A549 (cell line): ENCODE data around the gene MED13L.

Source experiments
- CHD2 ChIP-seq: fragments of 150-350 bp; IDR thresholded peaks from 2 replicates; pipeline ENCODE4 v1.6.1; 2014; ENCODE audit warnings: low read length; ENCODE audit not compliant: partially characterized antibody
- CTCF ChIP-seq: fragments of >200 bp; sonication (Bioruptor Twin); formaldehyde crosslinking; IDR thresholded peaks from 3 replicates; pipeline ENCODE4 v1.5.1; 2016
- EHMT2 ChIP-seq: fragments of 200-600 bp; sonication (generic); IDR thresholded peaks from 2 replicates; pipeline ENCODE4 v1.6.1; 2016; ENCODE audit warnings: antibody characterized with exemption, low read depth, mild to moderate bottlenecking, moderate library complexity
- JUN ChIP-seq, 2 experiments: fragments of >200 bp; sonication (Bioruptor Twin); formaldehyde crosslinking; IDR thresholded peaks; 2 replicates in 1 of 2; 3 replicates in 1 of 2; pipeline ENCODE4 v1.6.1; 2016 to 2017
- MAFK ChIP-seq: fragments of 450-650 bp; IDR thresholded peaks from 2 replicates; pipeline ENCODE4 v1.6.1; 2014; ENCODE audit not compliant: partially characterized antibody
- MAZ ChIP-seq: fragments of 150-350 bp; IDR thresholded peaks from 2 replicates; pipeline ENCODE4 v1.6.1; 2014; ENCODE audit warnings: antibody characterized with exemption, low read depth, low read length, borderline replicate concordance
- PHF8 ChIP-seq: fragments of 200-600 bp; sonication (generic); IDR thresholded peaks from 2 replicates; pipeline ENCODE4 v1.6.1; 2016; ENCODE audit warnings: low read depth, mild to moderate bottlenecking, antibody characterized with exemption, moderate library complexity, borderline replicate concordance
- POLR2A ChIP-seq: IDR thresholded peaks from 2 replicates; pipeline ENCODE4 v1.6.1; 2012; ENCODE audit warnings: mild to moderate bottlenecking, low read length
- TP53 ChIP-seq: fragments of 250-450 bp; sonication (Bioruptor Pico); IDR thresholded peaks from 2 replicates; pipeline ENCODE4 v1.5.0; 2021; ENCODE audit warnings: mild to moderate bottlenecking, moderate library complexity

- TF ChIP-seq JUN (IDR thresholded peaks at IDR 0.05) (no peak), CTCF (no peak), MAZ (no peak), MAFK (no peak), CHD2 (no peak), TP53 (CRISPR knock-in tag) (no peak), EHMT2 (no peak), POLR2A (no peak), PHF8 (no peak)
Measured at GRCh38 chr12:115932066-115932465, 345.4 kb downstream of the MED13L start.
